Inferior parietal cortex (tissue), 1 donor: ENCODE measurements around the gene SAFB2.

Source experiments
- DNase-seq: peaks from one replicate; pipeline ENCODE4 v3.0.0-alpha.2; 2016; ENCODE audit errors: extremely low spot score

SAFB2 gene

DNA sequence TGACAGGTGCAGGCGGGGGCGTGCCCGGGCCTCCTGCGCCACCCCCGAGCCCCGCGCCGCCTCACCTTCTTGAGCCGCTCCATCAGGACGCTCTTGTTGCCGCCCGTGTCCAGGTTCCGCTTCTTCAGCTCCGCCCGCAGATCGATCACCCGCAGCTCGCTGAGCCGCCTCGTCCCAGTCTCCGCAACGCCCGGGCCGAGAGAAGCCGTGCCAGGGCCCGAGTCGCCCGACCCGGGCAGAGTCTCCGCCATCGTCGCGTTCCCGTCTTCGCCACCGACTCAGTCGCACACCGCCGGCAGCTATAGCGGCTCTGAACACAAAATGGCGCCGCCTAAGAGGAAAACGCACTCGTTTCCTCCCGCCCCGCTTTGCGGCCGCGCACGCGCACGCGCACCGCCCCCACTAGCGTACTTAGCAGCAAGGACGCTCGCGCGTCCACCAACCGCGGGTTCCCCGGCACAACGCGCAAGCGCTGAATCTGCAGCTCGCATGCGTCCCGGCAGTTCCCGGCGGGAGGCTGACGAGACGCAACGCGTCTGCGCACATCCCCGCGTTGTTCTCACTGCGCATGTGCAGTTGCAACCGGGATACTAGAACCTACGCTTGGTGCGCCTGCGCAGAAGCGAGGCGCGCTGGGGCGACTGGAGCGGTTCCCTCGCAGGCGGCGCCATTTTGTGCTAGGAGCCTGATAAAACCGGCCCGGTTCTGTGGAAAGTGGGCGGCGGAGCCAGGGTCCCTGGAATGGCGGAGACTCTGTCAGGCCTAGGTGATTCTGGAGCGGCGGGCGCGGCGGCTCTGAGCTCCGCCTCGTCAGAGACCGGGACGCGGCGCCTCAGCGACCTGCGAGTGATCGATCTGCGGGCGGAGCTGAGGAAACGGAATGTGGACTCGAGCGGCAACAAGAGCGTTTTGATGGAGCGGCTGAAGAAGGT is at the start of gene SAFB2, which contains the start of gene SAFB:
TSS of gene SAFB2 (minus strand) at position 312 of the 932 bp plus-strand sequence. CDS start at position 251, 61 bp downstream.
TSS of gene SAFB (plus strand) at position 619 of the 932 bp plus-strand sequence. CDS start at position 742, 123 bp downstream.
- peak; percentile 100 for DNase-seq

DNA sequence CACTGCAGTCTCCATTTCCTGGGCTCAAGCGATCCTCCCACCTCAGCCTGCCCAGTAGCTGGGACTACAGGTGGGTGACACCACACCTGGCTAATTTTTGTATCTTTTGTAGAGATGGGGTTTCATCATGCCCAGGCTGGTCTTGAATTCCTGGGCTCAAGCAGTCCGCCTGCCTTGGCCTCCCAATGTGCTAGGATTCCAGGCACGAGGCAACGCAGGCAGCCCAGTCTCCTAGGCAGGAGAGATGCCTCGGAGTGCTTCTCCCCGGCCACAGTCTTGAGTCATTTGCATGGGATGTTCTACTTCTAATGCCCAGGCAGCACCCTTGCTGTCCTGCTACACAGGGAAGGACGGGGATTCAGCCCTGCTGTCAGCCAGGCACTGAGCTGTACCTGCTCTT is 49.0 kb upstream of the SAFB2 start:
- no peak for DNase-seq

DNA sequence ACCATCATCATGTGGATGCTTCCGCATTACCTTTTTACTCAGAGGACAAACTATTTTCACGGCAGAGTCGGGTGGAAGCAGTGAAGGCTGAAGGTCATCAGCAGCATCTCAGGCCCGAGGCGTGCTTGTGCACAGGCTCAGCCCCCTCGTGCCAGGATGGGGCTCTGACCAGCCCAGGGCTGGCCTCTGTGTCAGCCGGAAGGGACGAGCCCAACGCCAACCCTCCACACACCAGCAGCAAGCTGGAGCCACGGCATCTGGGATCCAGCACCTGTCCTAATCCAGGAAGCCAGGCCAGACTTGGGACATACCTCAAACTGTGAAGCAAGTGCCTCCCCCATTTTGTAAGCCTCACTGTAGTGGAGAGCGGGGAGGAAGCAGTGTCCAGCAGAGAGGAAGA is 46.6 kb upstream of the SAFB2 start:
- no peak for DNase-seq

DNA sequence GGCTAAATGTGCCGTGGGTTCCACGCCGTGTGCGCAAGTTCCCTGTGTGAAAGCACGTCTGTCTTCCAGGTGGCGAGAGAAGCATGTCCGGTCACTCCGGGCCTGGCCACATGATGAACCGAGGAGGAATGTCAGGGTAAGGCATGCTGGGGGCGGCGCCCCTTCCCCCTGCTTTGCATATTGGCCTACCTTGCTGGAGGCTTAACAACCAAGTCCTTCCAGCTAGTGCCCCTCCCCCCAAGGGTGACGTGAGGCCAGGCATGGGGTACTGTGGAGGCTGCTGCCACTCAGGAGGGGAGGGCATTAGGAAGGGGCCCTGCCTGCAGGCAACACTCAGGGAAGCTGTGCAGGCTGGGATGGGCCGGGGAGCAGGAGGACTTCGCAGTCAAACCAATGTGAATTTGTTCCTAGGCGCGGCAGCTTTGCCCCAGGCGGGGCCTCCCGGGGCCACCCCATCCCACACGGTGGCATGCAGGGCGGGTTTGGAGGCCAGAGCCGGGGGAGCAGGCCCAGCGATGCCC is 45.2 kb upstream of the SAFB2 start:
- DNase-seq, result no peak

DNA sequence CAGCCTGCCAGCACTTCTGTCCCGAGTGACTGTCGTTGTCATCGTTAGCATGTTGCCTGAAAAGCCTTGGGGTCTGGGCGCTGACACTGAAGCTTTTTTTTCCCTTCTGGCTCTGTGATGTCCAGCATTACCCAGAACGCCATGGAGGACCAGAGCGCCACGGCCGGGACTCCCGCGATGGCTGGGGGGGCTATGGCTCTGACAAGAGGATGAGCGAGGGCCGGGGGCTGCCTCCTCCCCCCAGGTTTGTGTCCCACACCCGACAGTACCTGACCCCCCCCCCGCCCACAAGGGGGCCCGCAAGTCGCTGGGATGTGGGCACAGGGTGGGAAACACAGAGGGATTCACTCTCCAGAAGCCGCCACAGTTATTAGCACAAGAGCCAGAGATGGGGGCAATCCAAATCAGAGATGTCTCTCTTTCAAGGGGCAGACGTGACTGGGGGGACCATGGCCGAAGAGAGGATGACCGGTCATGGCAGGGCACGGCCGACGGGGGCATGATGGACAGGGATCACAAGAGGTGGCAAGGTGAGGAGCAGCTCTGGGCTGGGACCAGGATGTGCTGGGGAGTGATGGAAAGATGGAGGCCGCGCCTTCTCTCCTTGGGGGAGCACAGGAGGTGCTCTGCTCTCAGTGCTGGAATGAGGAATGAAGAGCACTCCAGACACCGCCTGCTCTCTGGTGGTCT is 44.5 kb upstream of the SAFB2 start:
- no peak for DNase-seq

DNA sequence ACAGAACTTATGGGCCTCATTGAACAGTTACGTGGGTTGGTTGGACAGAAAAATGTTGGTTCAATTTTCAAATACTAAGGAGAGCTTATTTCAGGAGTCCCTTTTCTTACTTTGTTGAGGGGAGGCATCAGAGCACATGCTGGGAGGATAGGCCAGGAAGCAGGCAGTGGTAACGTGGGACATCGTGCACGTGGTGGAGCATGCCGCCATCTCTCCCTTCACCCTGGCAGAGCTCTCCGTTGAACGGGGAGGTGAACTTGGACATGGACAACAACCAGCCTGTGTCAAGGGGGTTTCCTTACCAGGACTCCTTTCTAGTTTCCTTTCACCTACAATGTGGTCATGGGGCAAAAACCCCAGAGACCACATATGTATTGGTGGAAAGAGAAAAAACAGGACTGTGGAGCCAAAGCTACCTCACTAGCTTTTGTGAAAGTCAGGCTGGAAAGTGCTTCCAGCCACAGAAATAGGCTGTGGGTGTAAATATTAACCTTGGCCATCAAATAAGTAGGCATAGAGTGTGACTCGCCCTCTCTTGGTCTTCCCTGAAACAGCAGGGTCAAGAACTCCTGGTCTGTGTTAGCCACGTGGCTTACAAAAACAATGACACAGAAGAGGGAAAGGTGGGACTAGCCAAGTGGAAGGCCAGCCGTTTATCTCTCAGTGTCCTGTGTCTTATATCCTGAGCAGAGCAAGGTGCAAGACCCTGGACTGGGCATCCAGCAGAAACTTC is 43.4 kb upstream of the SAFB2 start:
- DNase-seq, result no peak

DNA sequence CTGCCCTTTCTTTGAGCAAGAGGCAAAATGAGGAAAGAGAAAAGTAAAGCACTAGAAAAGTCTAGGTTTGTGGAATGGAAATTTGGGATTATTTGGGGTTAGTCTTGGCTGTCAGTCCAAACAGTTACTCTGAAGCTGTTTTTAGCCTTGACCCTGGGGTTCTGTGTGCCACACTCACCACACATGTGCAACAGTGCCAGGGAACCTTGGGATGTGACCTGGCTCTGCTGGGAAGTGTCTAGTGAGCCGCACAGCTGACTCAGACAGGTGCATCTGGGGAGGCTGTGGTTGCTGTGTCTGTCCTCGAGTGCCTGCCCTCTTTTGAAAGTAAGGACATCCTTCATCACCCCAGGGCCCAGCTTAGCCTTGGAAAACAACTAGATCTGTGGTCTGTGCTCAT is 41.9 kb upstream of the SAFB2 start:
- DNase-seq, result no peak

DNA sequence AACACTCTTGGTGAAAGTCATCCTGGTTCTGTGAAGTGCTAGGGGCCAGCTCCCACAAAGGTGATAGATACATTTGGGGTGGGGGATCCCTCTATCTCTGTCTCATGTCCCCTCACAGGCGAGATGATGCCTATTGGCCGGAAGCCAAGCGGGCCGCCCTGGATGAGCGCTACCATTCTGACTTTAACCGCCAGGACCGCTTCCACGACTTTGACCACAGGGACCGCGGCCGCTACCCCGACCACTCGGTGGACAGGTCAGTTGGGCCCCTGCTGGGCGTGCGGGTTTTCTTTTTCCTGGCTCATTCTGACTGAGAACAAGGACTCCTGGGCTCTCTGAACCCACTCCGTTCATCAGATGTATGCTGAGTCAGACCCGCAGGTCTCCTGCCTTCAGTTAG is 41.3 kb upstream of the SAFB2 start:
- no peak for DNase-seq

DNA sequence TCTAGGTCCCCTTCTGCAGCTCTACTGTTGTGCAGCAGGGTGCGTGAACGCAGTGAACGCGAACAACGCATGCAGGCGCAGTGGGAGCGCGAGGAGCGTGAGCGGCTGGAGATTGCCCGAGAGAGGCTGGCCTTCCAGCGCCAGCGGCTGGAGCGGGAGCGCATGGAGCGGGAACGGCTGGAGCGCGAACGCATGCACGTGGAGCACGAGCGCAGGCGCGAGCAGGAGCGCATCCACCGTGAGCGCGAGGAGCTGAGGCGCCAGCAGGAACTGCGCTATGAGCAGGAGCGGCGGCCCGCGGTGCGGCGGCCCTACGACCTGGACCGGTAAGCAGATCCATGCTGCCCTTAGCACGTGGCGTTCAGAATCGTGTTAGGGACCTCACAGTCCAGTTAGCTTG is 38.9 kb upstream of the SAFB2 start:
- DNase-seq, result no peak

DNA sequence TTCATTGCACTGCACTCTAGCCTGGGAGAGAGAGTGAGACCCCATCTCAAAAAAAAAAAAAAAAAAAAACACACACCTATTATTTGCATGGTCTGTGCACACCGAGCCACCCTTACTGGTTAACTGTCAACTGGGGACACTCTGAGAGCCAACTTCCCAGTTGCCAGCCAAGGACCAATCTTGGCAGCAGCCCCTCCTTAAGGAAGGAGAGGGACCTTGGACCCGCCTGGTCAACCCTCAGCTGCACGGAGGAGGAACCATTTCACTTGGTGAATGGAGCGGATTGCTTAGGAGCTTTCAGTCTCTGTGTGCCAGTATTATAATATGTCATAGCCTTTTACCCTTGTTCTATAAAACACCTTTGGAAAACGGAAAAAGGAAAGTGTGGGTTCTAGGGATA is 32.8 kb upstream of the SAFB2 start:
- no peak for DNase-seq

DNA sequence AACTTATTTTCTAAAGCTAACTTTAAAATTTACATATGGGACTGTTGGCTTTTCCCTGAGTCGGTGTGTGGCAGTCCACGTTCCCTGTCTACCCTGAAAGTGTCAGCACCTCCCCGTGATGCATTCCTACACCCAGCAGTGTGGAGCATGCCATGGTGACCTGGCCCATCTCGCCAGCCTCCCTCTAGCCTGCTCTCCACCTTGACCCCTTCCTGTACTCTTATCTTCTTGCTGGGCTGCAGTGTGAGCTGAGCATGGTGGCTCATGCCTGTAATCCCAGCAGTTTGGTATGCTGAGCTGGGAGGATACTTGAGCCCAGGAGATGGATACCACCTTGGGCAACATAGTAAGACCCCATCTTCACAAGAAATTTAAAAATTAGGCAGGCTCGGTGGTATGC is 32.4 kb upstream of the SAFB2 start:
- DNase-seq, result no peak

DNA sequence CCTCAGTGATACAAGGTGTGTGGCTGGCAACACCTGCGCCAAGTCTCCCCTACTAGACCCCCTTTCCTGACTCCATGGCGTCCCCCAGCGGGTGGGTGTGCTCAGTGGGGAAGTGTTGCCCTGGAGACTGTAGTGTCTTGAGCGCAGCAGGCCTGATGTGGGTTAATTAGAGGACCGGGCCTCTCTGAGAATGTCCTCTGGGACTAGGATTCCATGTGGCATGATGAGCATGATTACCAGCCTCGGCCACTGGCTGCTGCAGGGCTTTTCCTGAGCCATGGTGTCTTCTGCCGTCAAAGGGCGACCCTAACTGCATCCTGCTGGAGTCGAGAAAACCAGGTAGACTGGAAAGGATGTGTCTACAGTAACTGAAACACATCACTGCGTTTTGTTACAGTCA is 29.7 kb upstream of the SAFB2 start:
- no peak for DNase-seq

DNA sequence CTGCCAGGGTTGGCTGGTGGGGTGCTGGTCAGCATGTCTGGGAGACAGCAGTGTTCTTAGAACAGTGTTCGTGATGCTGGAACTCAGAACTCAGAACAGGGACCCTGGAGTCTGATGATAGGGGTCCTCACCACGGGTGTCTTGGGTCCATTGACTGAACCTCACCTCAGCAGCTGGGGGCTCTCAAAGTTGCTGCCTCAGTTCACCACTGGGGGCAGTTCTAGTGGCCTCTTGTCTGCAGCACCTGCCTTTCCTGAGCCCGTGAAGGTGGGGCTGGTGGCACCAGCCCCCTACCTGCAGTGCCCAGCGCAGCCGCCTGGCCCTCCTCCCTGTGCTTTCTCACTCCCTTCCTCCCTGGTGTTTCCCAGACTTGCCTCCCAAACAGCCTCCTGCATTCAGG is 28.8 kb upstream of the SAFB2 start:
- DNase-seq, result no peak

DNA sequence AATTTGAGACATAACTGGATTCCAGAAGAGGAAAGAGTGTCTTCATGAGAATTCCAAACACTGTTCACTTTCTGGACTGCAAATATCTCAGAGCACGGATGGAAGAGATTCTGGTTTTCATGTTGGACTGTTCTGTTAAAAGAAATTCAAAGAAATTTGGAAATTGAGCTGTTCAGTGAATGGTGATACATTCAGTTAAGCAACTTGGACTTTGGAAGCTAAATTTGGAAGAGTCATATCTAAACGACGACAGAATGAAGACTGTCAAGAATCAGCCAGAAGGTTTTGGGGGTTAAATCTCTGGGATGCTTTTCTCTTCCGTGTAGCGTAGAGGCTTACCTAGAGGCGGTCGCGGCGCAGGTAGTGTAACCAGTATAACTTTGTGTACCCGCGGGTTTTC is 25.9 kb upstream of the SAFB2 start:
- DNase-seq, result no peak

DNA sequence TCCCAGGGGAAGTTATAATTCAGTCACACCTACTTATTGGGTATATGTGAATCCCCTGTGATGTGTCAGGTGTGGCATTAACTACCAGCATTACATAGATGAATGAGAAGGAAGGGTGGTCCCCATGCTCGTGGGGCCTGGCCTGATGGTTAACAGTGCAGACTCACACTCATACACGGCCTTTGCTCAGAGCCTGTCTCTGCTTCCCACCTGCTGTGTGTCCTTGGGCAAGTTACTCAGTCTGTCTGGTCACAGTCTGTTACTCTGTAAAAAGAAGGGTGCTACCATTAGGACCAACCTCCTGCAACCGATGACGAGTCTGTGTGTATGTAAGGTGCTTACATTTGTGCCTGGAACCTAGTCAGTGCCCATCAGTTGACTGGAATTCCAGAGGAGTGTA is 24.1 kb upstream of the SAFB2 start:
- no peak for DNase-seq

DNA sequence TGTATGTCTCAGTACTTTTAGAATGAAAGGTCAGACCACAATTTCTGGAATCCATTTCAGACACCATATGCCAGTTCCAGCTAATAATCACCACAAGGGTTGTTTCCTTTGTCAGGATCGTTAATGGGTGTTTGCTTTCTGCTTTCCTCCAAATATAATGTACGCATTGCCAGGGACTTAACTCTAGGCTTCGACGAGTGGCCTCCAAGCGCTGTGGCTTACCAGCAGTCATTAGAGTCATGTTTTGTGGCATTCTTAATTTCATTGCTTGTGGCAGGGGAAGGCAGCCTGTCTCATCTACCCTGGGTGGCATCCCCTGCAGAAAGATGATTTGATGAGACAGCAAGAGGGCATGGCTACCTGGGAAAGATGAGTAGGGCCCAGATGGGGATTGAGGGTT is 22.8 kb upstream of the SAFB2 start:
- DNase-seq, result no peak

DNA sequence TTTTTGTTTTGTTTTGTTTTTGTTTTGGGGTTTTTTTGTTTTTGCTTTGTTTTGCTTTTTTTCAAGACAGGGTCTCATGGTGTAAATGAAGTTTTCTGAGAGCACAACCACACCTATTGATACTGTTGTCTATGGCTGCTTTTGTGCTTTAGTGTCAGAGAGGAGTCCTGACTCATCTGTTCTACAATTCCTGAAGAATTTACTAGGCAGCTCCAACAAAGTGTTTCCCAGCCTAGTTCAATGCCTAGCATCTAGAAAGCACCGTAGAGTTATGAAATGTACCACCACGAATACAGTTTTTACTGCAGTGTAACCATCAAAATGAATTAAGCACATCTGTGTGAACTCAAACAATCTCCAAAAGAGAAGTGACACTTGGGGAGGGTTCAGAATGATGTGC is 21.5 kb upstream of the SAFB2 start:
- DNase-seq, result no peak

DNA sequence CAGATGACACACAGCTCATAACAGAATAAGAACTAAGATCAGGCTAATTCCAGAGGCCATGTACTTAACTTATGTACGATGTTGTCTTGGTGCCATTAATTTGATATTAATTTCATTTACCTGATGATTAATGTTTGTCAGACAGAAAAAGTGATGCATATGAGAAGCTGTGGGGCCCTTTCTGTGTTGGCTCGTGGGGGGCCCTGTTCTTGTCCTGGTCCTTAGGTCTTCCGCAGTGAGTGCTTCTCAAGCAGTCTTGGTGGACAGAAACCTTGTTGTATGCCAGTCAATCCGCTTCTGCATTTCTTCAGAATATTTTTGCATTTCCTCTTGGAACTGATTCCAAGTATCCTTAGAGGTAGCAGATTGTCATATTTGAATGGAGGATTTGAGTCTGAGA is 20.5 kb upstream of the SAFB2 start:
- DNase-seq, result no peak

DNA sequence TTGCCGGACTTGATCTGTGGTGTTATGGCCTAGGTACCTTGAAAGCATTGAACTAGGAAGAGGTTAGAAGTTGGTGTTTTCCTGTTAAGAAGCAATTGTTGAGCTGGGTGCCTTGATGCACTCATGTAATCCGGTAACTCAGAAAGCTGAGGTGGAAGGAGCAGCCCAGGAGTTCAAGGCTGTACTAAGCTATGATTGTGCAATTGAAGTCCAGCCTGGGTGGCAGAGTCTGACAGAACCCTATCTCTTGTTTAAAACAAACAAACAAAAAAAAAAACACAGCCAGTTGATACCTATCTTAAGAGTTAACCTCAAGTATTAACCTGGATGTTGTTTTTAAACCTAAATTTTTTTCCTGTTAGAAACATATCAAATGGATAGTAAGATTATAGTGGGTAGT is 19.6 kb upstream of the SAFB2 start:
- DNase-seq, result no peak

DNA sequence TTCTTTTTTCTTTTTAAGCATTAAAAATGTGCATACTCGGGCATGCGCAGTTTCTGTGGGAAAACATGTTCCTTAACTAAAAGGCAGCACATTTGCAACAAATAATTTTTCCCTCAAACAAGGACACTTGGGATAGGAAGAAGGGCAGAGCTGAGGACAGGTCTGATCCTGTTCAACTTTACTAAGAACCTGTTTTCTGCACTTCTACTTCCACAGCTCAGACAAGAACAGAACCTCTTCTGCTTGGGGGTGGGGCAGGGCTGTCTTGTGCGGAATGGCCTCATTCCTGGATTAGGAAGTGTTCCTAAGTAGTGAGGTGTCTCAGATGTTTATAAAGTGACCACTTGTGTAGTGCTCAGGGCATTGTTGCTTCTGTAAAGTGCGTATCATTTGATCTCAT is 18.6 kb upstream of the SAFB2 start:
- DNase-seq, result no peak

DNA sequence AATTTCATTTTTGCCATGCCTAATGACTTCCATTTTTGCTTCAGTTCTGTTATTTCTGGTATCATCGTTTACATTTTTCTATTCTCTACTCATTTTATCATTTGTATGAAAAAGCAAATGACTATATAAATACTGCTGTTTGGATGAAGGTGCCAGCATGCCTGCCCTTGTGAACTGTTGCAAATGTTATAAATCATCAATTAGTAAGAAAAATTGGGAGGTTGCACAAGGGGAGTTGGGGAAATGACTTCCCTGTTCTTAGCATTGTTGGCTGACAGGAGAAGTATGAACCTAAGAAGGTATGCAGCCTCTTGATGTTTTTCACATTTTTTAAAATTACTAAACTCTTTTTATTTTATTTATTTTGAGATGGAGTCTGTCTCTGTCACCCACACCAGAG is 15.4 kb upstream of the SAFB2 start:
- no peak for DNase-seq

DNA sequence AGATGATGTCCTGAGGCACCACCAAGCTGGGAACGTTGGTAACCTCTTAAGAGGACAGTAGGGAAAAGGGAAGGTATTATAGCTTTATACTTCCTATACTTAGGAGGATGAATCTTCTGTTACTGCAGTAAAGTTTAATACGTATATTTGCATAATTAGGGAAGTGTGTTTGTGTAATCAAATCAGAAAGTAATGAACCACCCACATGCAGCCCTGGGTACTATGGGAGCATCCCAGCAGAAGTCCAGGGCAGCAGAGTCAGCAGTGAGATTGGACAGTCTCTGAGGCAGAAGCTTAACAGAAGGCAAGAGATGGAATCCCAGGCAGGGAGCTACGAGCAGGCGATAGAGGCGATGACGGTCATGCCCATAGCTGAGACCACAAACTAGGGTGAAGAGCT is 12.9 kb upstream of the SAFB2 start:
- no peak for DNase-seq
